ENCODE results near the gene PLOD2. TPM values are rescaled to one million over a fixed set of nuclear protein-coding genes. Genes with fewer than 3 reads are reported as not detected.

Gene PLOD2
- total and polyA plus RNA-seq, 2 of the 8 experiments (the other 6 are each of a cell fraction or from before 2014, with no cell fraction given) = 4.0 to 28.7 TPM

DNA sequence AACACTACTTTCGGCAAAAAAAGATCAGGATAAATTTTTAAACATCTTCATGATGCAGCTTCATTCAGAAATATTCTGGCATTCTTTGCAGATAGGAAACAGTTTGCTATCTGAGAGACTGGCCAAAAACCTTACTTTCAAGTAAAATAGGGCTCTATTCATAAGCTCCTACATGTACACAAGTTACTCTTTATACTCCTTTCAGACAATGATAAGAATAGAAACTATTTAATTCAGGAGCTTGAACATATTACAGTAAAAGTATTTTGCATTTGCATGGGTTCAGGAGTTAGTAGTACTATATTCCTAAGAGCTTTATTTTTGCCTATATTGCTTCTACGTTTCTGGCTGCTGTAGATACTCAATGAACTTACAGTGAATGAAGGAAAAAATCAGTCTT lies 70.5 kb downstream of the PLOD2 start:
- CTCF ChIA-PET (ENCODE audit: partially characterized antibody) = no interaction called here
- Histone ChIP-seq H3K23me2 (ENCODE audit: low read depth, low read length) (no peaks in the 10 kb centered on the region), H4K5ac (ENCODE audit: insufficient read length, low read depth, low read length) (no peak overlapping the region), H3K9me3 (ENCODE audit: insufficient read depth in 2 of 2, low read depth in 1 of 2, low read length in 1 of 2) (no peaks in the 10 kb centered on the region), H2BK15ac (ENCODE audit: low read length) (no peak overlapping the region), H3K9ac (replicated peaks in 1 of 4; ENCODE audit: extremely low read depth in 1 of 4, low read depth in 3 of 4, low read length in 3 of 4) (no peak overlapping the region), H3K18ac (ENCODE audit: extremely low read depth, low read length) (no peak overlapping the region), H2AFZ (ENCODE audit: low read length) (no peak overlapping the region), H3K27ac (ENCODE audit: low read depth, low read length) (no peak overlapping the region), H3K56ac (replicated peaks; ENCODE audit: insufficient read length, low read depth, low read length) (no peak overlapping the region), H3K79me2 (ENCODE audit: control insufficient read depth in 1 of 2, insufficient read depth in 2 of 2, low read length in 2 of 2) (no peaks in the 10 kb centered on the region), H3K4ac (replicated peaks; ENCODE audit: insufficient read length, low read depth, low read length) (no peak overlapping the region), H4K20me1 (replicated peaks in 1 of 2; ENCODE audit: control insufficient read depth in 1 of 2, insufficient read depth in 2 of 2, low read length in 2 of 2) (no peaks in the 10 kb centered on the region), H3K4me1 (replicated peaks in 1 of 4; ENCODE audit: control insufficient read depth in 3 of 4, insufficient read depth in 4 of 4, low read length in 3 of 4) (no peaks in the 10 kb centered on the region), H2BK5ac (ENCODE audit: low read depth, low read length) (no peak overlapping the region), H4K8ac (ENCODE audit: extremely low read depth, insufficient read depth, low read length) (no peak overlapping the region), H3K4me3 (ENCODE audit: extremely low read depth in 1 of 4, insufficient read depth in 2 of 4, low read depth in 3 of 4, low read length in 4 of 4) (no peak overlapping the region), H2AK5ac (ENCODE audit: low read depth, low read length) (no peak overlapping the region), H2BK12ac (ENCODE audit: low read depth, low read length) (no peak overlapping the region), H2BK20ac (ENCODE audit: low read length) (no peak overlapping the region), H3K4me2 (ENCODE audit: insufficient read depth in 1 of 2, low read depth in 2 of 2, low read length in 2 of 2) (no peak overlapping the region), H3K14ac (ENCODE audit: insufficient read length) (no peak overlapping the region), H3K27me3 (replicated peaks in 1 of 4; ENCODE audit: control insufficient read depth in 3 of 4, extremely low read depth in 1 of 4, insufficient read depth in 3 of 4, low read length in 3 of 4) (no peaks in the 10 kb centered on the region), H3K36me3 (ENCODE audit: control insufficient read depth in 2 of 4, insufficient read depth in 4 of 4, low read length in 3 of 4) (no peaks in the 10 kb centered on the region), H3K23ac (ENCODE audit: insufficient read length) (no peak overlapping the region), H3K79me1 (ENCODE audit: low read depth, low read length) (no peaks in the 10 kb centered on the region), H4K91ac (replicated peaks; ENCODE audit: insufficient read length, low read length) (no peak overlapping the region), H2BK120ac (replicated peaks; ENCODE audit: low read depth, low read length) (no peak overlapping the region)
- DNase-seq (ENCODE audit: low read depth in 1 of 2, low spot score in 2 of 2) = no peak
- POLR2A ChIA-PET (ENCODE audit: partially characterized antibody) = no interaction called here
- WGBS, 2 experiments (ENCODE audit: extremely low coverage in 1 of 2, insufficient coverage in 1 of 2, insufficient read length in 1 of 2, insufficient replicate concordance in 2 of 2, low coverage in 1 of 2, low lambda C conversion rate in 2 of 2, missing lambda C conversion rate in 1 of 2) = 93% methylated on average over 2 of the region's 2 CpGs; no CpG with 5 or more reads in 1 of the 2 experiments
- FAIRE-seq = no peak
- TF ChIP-seq SIRT6 (IDR thresholded peaks at IDR 0.05; ENCODE audit: low read length) (no peak), NANOG (IDR thresholded peaks at IDR 0.05; ENCODE audit: insufficient read depth, low read depth, low read length, poor library complexity, severe bottlenecking) (no peak), BACH1 (IDR thresholded peaks at IDR 0.05; ENCODE audit: low read length) (no peak), TCF12 (IDR thresholded peaks at IDR 0.05; ENCODE audit: low read depth, low read length) (no peak), CEBPB (IDR thresholded peaks at IDR 0.05; ENCODE audit: low read depth, low read length) (no peak), TBP (IDR thresholded peaks at IDR 0.05; ENCODE audit: low read depth, low read length) (no peak), BRCA1 (IDR thresholded peaks at IDR 0.05; ENCODE audit: low read depth, low read length) (no peak), FOSL1 (IDR thresholded peaks at IDR 0.05; ENCODE audit: insufficient read depth, low read depth, low read length) (no peak), TEAD4 (IDR thresholded peaks at IDR 0.05; ENCODE audit: low read depth, low read length) (no peak), SIX5 (IDR thresholded peaks at IDR 0.05; ENCODE audit: low read depth, low read length) (no peak), EP300 (IDR thresholded peaks at IDR 0.05; ENCODE audit: borderline replicate concordance in 1 of 2, low read depth in 2 of 2, low read length in 2 of 2) (no peak), JUND (IDR thresholded peaks at IDR 0.05; ENCODE audit: low read length) (no peak)
- TF ChIP-seq, protein P1, sequence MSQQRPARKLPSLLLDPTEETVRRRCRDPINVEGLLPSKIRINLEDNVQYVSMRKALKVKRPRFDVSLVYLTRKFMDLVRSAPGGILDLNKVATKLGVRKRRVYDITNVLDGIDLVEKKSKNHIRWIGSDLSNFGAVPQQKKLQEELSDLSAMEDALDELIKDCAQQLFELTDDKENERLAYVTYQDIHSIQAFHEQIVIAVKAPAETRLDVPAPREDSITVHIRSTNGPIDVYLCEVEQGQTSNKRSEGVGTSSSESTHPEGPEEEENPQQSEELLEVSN (IDR thresholded peaks at IDR 0.05) = no peak
- TF ChIP-seq, protein P2, sequence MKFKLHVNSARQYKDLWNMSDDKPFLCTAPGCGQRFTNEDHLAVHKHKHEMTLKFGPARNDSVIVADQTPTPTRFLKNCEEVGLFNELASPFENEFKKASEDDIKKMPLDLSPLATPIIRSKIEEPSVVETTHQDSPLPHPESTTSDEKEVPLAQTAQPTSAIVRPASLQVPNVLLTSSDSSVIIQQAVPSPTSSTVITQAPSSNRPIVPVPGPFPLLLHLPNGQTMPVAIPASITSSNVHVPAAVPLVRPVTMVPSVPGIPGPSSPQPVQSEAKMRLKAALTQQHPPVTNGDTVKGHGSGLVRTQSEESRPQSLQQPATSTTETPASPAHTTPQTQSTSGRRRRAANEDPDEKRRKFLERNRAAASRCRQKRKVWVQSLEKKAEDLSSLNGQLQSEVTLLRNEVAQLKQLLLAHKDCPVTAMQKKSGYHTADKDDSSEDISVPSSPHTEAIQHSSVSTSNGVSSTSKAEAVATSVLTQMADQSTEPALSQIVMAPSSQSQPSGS (IDR thresholded peaks at IDR 0.05; ENCODE audit: low read length) = no peak

All from H1 (cell line).